ENCODE data around the gene PLEKHH2.

DNA sequence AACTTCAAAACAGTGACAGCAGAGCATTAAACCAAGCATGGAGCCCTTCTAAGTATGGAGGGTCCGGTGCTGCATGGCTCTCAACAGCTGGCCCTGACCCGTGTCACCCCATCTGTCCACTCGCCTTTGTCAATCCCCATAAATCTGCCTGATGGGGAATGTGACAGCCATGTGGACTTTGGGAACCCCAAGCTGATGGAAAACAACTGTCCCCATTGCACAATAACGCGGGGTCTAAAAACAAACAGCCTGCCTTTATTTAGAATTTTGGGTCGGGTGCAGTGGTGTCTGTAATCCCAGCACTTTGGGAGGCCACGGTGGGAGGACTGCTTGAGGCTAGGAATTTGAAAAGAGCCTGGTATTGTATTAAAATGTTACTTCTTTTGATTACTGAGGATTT lies 24.1 kb upstream of the PLEKHH2 start:
- TF ChIP-seq, protein P1, sequence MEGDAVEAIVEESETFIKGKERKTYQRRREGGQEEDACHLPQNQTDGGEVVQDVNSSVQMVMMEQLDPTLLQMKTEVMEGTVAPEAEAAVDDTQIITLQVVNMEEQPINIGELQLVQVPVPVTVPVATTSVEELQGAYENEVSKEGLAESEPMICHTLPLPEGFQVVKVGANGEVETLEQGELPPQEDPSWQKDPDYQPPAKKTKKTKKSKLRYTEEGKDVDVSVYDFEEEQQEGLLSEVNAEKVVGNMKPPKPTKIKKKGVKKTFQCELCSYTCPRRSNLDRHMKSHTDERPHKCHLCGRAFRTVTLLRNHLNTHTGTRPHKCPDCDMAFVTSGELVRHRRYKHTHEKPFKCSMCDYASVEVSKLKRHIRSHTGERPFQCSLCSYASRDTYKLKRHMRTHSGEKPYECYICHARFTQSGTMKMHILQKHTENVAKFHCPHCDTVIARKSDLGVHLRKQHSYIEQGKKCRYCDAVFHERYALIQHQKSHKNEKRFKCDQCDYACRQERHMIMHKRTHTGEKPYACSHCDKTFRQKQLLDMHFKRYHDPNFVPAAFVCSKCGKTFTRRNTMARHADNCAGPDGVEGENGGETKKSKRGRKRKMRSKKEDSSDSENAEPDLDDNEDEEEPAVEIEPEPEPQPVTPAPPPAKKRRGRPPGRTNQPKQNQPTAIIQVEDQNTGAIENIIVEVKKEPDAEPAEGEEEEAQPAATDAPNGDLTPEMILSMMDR (conservative IDR thresholded peaks at IDR 0.05): no peak
- no peak for TF ChIP-seq ZFX (IDR thresholded peaks at IDR 0.05)

Measured in C4-2B (cell line).